Lower lobe of right lung (tissue), 2 donors: ENCODE results near the gene OLFML1. TPM values are rescaled to one million over a fixed set of nuclear protein-coding genes. Genes with fewer than 3 reads are reported as not detected.
A peak's percentile ranks its signal among the peaks of the same experiment; 100 is the strongest.

Experiments
- ATAC-seq, 2 donors: fragments of 200-7000 bp; cut with Tn5 transposase; one replicate each; pipeline ENCODE4 v1.9.1; 2020 to 2022; ENCODE audit warnings: mild to moderate bottlenecking in 2 of 2, moderate library complexity in 2 of 2
- DNase-seq: peaks from one replicate; pipeline ENCODE4 v3.0.0-alpha.2; 2020
- H3K27ac ChIP-seq: fragments of 200-600 bp; one replicate; pipeline ENCODE4 v1.8.0; 2022
- H3K27me3 ChIP-seq: fragments of 200-600 bp; one replicate; pipeline ENCODE4 v1.8.0; 2022; ENCODE audit warnings: low read depth
- H3K36me3 ChIP-seq: fragments of 200-600 bp; one replicate; pipeline ENCODE4 v1.8.0; 2022; ENCODE audit warnings: mild to moderate bottlenecking
- H3K4me1 ChIP-seq: fragments of 200-600 bp; one replicate; pipeline ENCODE4 v1.8.0; 2022
- H3K4me3 ChIP-seq: fragments of 200-600 bp; one replicate; pipeline ENCODE4 v1.8.0; 2022; ENCODE audit warnings: mild to moderate bottlenecking
- H3K9me3 ChIP-seq: fragments of 200-600 bp; one replicate; pipeline ENCODE4 v1.8.0; 2022
- intact Hi-C: fragments of 100-400 bp; cut with DNase I; formaldehyde crosslinking; loops from one replicate; pipeline ENCODE4 v1.11.0; 2022
- total RNA-seq: library from RNA; stranded (reverse); fragmentation: NEBNext Ultra II Directional; extraction: Animal tissue kit (Norgen Biotek cat#: 25700); gene quantifications from one replicate; pipeline ENCODE4 v1.2.1, GENCODE V29; 2021
- TF ChIP-seq, protein P1 (sequence below): fragments of 200-600 bp; IDR thresholded peaks from one replicate; pipeline ENCODE4 v1.8.0; 2022; ENCODE audit warnings: antibody characterized with exemption, mild to moderate bottlenecking
- donor health status: DM: no; HTN: yes; CAD: no; lungs with severe emphysema.

Gene OLFML1
- total RNA-seq, 1 donor from 2014 or later, result 23.2 TPM

DNA sequence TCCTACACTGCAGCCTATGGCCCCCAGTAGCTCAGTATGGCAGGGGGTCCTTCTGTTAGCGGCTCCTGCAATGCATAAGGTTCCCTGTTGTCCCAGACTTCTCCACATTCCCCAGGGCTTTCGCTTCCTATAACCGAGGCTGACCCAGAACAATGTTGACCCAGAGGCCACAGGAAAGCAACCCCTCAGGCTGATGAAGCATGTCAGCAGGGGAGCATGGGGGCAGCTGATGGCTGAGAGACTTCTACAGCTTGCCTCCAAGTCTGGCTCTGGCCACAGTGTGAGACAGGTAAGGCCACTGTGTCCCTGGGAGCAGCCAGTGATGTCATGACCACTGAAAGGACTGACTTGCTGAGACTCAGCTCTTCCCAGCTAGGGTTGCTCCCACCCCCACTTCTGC lies 15.9 kb downstream of the OLFML1 start:
- no peaks in the 10 kb centered on the region for H3K36me3 ChIP-seq
- TF ChIP-seq, protein P1, sequence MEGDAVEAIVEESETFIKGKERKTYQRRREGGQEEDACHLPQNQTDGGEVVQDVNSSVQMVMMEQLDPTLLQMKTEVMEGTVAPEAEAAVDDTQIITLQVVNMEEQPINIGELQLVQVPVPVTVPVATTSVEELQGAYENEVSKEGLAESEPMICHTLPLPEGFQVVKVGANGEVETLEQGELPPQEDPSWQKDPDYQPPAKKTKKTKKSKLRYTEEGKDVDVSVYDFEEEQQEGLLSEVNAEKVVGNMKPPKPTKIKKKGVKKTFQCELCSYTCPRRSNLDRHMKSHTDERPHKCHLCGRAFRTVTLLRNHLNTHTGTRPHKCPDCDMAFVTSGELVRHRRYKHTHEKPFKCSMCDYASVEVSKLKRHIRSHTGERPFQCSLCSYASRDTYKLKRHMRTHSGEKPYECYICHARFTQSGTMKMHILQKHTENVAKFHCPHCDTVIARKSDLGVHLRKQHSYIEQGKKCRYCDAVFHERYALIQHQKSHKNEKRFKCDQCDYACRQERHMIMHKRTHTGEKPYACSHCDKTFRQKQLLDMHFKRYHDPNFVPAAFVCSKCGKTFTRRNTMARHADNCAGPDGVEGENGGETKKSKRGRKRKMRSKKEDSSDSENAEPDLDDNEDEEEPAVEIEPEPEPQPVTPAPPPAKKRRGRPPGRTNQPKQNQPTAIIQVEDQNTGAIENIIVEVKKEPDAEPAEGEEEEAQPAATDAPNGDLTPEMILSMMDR, result no peak
- H3K4me3 ChIP-seq, result no peak overlapping the region
- no peaks in the 10 kb centered on the region for H3K4me1 ChIP-seq
- DNase-seq (no peak), ATAC-seq (peak in 1 of 2 donors; percentile 40)
- intact Hi-C loops, result no loop called here
- H3K27ac ChIP-seq, result no peak overlapping the region
- H3K27me3 ChIP-seq, result no peaks in the 10 kb centered on the region
- H3K9me3 ChIP-seq, result no peaks in the 10 kb centered on the region

DNA sequence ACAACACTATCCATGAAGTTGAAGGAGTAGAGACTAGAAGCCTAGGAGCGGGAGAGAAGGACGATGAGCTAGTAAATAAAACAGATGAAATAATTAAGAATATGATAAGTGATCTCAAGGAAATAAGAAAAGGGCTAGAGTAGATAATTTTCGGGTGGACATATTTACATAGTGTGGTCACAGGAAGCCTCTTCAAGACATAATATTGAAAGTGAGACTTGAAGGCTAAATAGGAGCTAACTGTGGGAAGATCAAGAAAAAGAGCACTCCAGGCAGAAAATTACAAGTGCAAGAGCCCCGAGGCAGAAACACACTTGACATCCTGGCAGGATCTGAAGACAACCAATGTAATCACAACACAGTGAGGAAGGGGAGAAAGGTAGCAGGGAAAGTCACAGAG lies 16.6 kb downstream of the OLFML1 start:
- intact Hi-C loops, result no loop called here
- Histone ChIP-seq H3K4me3 (no peak overlapping the region), H3K27ac (no peak overlapping the region), H3K27me3 (no peaks in the 10 kb centered on the region), H3K36me3 (no peaks in the 10 kb centered on the region), H3K9me3 (no peaks in the 10 kb centered on the region), H3K4me1 (no peaks in the 10 kb centered on the region)
- DNase-seq (no peak), ATAC-seq (no peak)
- TF ChIP-seq, protein P1, result no peak

DNA sequence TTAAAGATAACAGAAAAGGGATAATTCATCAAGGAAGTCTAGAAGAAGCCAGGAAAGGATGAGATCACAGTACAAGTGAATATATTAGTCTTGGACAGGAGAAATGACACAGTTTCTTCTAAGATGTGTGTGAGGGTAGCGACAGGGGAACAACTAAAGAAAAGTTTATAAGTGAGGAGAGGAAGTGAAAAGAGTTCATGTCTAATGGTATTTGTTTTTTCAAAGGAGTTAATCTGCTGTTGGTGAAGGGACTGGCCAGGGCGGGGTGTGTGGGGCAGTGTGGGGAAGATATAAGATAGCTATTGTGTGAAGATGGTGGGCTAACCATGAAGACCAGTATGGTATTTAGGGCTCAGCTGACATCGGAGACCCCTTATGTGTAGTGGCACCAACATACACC lies 20.9 kb downstream of the OLFML1 start:
- Histone ChIP-seq H3K27ac (no peak overlapping the region), H3K4me3 (no peak overlapping the region), H3K9me3 (no peaks in the 10 kb centered on the region), H3K4me1 (peaks cover 4% of the 10 kb centered on the region), H3K36me3 (no peaks in the 10 kb centered on the region), H3K27me3 (no peaks in the 10 kb centered on the region)
- ATAC-seq (no peak), DNase-seq (no peak)
- TF ChIP-seq, protein P1, result no peak
- intact Hi-C loops, result no loop called here

DNA sequence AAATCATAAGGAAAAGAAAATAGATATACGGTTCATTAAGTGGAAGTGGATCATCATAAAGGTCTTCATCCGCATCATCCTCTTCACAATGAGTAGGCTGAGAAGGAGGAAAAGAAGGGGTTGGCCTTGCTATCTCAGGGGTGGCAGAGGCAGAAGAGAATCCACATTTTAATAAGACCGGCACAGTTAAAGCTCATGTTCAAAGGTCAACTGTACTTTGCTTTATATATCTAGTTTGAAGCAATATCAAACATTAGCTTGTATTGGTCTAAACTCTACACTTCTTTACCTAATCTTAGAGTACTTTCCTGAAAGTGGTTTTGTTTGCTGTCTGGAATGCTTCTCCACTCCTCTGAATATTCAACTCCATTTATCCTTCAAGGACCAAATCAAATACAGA lies 22.8 kb downstream of the OLFML1 start:
- DNase-seq (no peak), ATAC-seq (no peak)
- Histone ChIP-seq H3K27ac (no peak overlapping the region), H3K4me3 (no peak overlapping the region), H3K9me3 (no peaks in the 10 kb centered on the region), H3K27me3 (no peaks in the 10 kb centered on the region), H3K36me3 (no peaks in the 10 kb centered on the region), H3K4me1 (peaks cover 23% of the 10 kb centered on the region)
- intact Hi-C loops, result no loop called here
- TF ChIP-seq, protein P1, result no peak

DNA sequence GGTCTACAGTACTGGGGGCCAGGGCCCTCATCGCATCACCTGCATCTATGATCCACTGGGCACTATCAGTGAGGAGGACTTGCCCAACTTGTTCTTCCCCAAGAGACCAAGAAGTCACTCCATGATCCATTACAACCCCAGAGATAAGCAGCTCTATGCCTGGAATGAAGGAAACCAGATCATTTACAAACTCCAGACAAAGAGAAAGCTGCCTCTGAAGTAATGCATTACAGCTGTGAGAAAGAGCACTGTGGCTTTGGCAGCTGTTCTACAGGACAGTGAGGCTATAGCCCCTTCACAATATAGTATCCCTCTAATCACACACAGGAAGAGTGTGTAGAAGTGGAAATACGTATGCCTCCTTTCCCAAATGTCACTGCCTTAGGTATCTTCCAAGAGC lies 24.7 kb downstream of the OLFML1 start:
- no peaks in the 10 kb centered on the region for H3K36me3 ChIP-seq
- peaks cover 24% of the 10 kb centered on the region for H3K4me1 ChIP-seq
- H3K9me3 ChIP-seq, result no peaks in the 10 kb centered on the region
- TF ChIP-seq, protein P1, result no peak
- H3K27ac ChIP-seq, result no peak overlapping the region
- no peak overlapping the region for H3K4me3 ChIP-seq
- no peak for DNase-seq
- ATAC-seq, result no peak
- intact Hi-C loops, result no loop called here
- H3K27me3 ChIP-seq, result no peaks in the 10 kb centered on the region

DNA sequence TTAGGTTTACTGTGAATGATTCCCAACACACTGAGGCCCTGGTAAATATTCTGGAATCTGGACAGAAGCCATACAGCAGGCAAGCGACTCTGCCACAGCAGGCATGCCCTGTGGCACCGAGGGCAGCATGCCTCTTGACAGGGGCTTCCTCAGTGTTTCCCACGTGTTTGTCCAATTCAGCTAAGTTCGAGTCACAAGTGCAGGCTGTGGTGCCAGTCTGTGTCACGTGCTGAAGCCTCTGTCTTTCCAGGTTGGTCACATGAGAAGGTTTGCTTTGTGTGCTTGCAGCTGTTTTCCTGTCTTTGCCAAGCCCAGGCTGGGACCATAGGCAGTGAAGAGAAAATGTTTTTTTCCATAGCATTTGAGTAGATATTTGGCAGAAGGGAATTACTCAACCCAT lies 26.1 kb downstream of the OLFML1 start:
- H3K36me3 ChIP-seq, result no peaks in the 10 kb centered on the region
- H3K9me3 ChIP-seq, result no peaks in the 10 kb centered on the region
- no peaks in the 10 kb centered on the region for H3K27me3 ChIP-seq
- H3K4me3 ChIP-seq, result no peak overlapping the region
- ATAC-seq, result no peak
- H3K27ac ChIP-seq, result peak overlapping the region; percentile 81
- intact Hi-C loops, result no loop called here
- H3K4me1 ChIP-seq, result peaks cover 29% of the 10 kb centered on the region
- TF ChIP-seq, protein P1, result no peak
- DNase-seq, result no peak
